Activated T-helper 1 cell treated with anti-CD3 and anti-CD28 coated beads, Interleukin-2, amount 50 U/mL, for 16 hours (primary cell): ENCODE data around the gene PCDHB8.
"Not testable (repeated sequence)": the region's sequence is repeated elsewhere in the genome, so short reads cannot be mapped to it uniquely, and the experiment has no call there.

Source experiments
- DNase-seq, 2 donors: peaks; one replicate each; pipeline ENCODE4 v3.0.0-alpha.2; 2020; ENCODE audit warnings: low read depth in 1 of 2, low spot score in 1 of 2

The PCDHB8 gene

GRCh38 chr5:141225421-141225820 lies 47.8 kb downstream of the PCDHB8 start:
- not testable (repeated sequence) for DNase-seq
